Tibial nerve (tissue), 4 donors: ENCODE results near the gene CDCP2. TPM values are rescaled to one million over a fixed set of nuclear protein-coding genes. Genes with fewer than 3 reads are reported as not detected.
A peak's percentile ranks its signal among the peaks of the same experiment; 100 is the strongest.

Source experiments
- DNase-seq, 2 donors: peaks; one replicate each; pipeline ENCODE4 v3.0.0-alpha.2; 2019; ENCODE audit warnings: low spot score in 2 of 2
- H3K27ac ChIP-seq, 4 donors: fragments of 200-600 bp; sonication (generic) in 3 of 4; one replicate each; pipeline ENCODE4 v1.5.1; 2017 to 2019; ENCODE audit warnings: mild to moderate bottlenecking in 1 of 4
- H3K27me3 ChIP-seq, 2 donors: fragments of 200-600 bp; sonication (generic) in 1 of 2; one replicate each; pipeline versions ENCODE4 v1.5.1 to v1.6.0; 2017 to 2019
- H3K36me3 ChIP-seq, 3 donors: fragments of 200-600 bp; sonication (generic); one replicate each; pipeline ENCODE4 v1.5.1; 2018 to 2019
- H3K4me1 ChIP-seq, 4 donors: fragments of 200-600 bp; sonication (generic) in 3 of 4; one replicate each; pipeline ENCODE4 v1.5.1; 2017 to 2019
- H3K4me3 ChIP-seq, 4 donors: fragments of 200-600 bp; sonication (generic) in 3 of 4; one replicate each; pipeline ENCODE4 v1.5.1; 2017 to 2019; ENCODE audit warnings: mild to moderate bottlenecking in 1 of 4, moderate library complexity in 1 of 4
- H3K9me3 ChIP-seq, 4 donors: fragments of 200-600 bp; sonication (generic) in 3 of 4; one replicate each; pipeline ENCODE4 v1.5.1; 2017 to 2019
- EP300 ChIP-seq, 2 donors: sonication (generic); formaldehyde crosslinking; IDR thresholded peaks; one replicate each; pipeline ENCODE4 v1.6.1; 2017; ENCODE audit warnings: antibody characterized with exemption in 2 of 2, mild to moderate bottlenecking in 1 of 2
- POLR2A ChIP-seq, 2 donors: fragments of 450-650 bp; IDR thresholded peaks; one replicate each; pipeline ENCODE4 v1.6.1; 2017; ENCODE audit warnings: antibody characterized with exemption in 2 of 2, mild to moderate bottlenecking in 2 of 2, moderate library complexity in 2 of 2
- WGBS, 2 donors: methylation state at CpG; one replicate each; pipeline ENCODE4 v1.1.5; 2018; 5-methylcytosine and 5-hydroxymethylcytosine counted together
- total RNA-seq, 4 donors: library from RNA; depleted of rRNA; stranded (reverse); fragments of >200 nt; gene quantifications; one replicate each; pipeline ENCODE4 v1.1.0, GENCODE V29; 2016
- TF ChIP-seq, protein P1 (sequence below), 5 experiments: fragments of 200-600 bp in 3 of 5; fragments of 450-650 bp in 2 of 5; sonication (generic) in 3 of 5; IDR thresholded peaks; one replicate each; pipeline ENCODE4 v1.5.1; 2016 to 2019; ENCODE audit warnings: antibody characterized with exemption in 5 of 5, mild to moderate bottlenecking in 3 of 5, moderate library complexity in 2 of 5

Gene CDCP2
- total RNA-seq, 4 donors from 2014 or later = 0.30 to 0.44 TPM; not detected in 2

DNA sequence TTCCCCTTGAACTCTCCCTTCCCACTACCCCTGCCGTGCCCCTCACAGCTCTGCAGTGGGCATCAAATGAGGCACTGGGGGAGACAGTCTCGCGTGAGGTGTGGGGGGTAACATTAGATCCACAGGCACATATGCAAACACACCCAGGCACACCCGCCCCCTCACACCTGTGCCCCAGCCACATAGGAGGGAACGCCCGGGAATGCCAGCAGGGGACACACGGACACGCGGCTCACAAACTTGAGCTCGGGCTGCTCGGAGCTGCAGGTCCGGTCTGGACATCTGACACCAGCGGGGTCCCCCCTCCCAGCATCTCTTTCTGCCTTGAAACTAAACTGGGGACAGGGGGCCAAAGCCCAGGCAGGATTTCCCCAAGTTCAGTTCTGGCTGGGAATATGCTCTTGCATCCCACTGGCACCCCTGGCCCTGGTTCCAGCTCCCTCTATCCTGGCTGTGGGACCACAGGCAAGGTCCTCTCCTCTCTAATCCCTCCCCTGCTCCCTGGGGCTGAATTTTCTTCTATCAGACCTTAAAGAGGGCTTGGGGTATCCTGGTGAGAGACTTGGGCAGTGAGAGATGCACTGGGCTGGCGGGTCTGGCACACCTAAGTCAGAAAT is 30.6 kb downstream of the CDCP2 start:
- Histone ChIP-seq H3K36me3 (no peaks in the 10 kb centered on the region), H3K27ac (peak overlapping the region in 1 of 4 donors; percentile 58), H3K4me3 (peak overlapping the region in 1 of 4 donors; percentile 37), H3K4me1 (peaks cover 0 to 13% (median 8%) of the 10 kb centered on the region in 4 donors), H3K9me3 (no peaks in the 10 kb centered on the region), H3K27me3 (no peaks in the 10 kb centered on the region)
- DNase-seq = no peak
- TF ChIP-seq EP300 (IDR thresholded peaks at IDR 0.05) (no peak), POLR2A (IDR thresholded peaks at IDR 0.05) (no peak)
- TF ChIP-seq, protein P1, sequence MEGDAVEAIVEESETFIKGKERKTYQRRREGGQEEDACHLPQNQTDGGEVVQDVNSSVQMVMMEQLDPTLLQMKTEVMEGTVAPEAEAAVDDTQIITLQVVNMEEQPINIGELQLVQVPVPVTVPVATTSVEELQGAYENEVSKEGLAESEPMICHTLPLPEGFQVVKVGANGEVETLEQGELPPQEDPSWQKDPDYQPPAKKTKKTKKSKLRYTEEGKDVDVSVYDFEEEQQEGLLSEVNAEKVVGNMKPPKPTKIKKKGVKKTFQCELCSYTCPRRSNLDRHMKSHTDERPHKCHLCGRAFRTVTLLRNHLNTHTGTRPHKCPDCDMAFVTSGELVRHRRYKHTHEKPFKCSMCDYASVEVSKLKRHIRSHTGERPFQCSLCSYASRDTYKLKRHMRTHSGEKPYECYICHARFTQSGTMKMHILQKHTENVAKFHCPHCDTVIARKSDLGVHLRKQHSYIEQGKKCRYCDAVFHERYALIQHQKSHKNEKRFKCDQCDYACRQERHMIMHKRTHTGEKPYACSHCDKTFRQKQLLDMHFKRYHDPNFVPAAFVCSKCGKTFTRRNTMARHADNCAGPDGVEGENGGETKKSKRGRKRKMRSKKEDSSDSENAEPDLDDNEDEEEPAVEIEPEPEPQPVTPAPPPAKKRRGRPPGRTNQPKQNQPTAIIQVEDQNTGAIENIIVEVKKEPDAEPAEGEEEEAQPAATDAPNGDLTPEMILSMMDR (IDR thresholded peaks at IDR 0.05) = no peak
- 35% methylated on average over 14 of the region's 14 CpGs for WGBS, 2 donors

DNA sequence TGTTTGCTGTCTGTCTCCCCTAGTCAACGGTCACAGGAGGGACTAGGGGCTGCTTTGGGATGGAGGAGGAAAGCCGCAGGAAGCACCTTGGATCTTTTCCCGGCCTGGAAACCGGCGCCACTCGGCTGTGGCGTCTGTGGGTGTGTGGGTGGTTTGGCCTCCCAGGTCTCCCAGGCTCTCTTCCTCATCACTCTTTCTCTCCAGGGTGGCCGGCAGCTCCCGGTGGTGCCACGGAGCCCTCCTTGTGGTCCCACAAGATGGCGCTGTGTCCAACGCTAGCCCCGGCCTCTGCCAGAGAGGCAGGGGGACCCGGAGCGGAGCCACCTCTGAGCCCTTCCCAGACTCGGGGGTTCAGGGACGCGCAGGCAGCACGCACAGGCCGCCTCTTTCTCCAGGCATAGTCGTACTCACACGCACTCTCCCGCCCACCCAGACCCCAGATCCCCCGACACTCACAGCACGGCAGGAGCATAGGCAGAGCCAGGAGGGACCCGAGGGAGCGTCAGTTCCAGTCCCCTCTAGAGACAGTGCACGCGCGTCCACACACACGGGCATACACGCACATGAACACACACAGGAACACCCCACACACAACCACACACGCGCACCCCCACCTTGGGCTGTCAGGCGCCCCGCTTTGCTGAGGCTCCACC is 31.2 kb downstream of the CDCP2 start:
- peak; percentile 49 to 77 for DNase-seq
- Histone ChIP-seq H3K9me3 (no peaks in the 10 kb centered on the region), H3K27ac (peak overlapping the region in 1 of 4 donors; percentile 58), H3K36me3 (no peaks in the 10 kb centered on the region), H3K27me3 (no peaks in the 10 kb centered on the region), H3K4me1 (peaks cover 0 to 13% (median 8%) of the 10 kb centered on the region in 4 donors), H3K4me3 (peak overlapping the region in 3 of 4 donors; percentile 22 to 37 (median 24))
- 1 to 5% methylated on average over 19 to 27 of the region's 36 CpGs for WGBS, 2 donors
- TF ChIP-seq, protein P1 (IDR thresholded peaks at IDR 0.05) = peak; percentile 66 to 89 (median 79)
- no peak for TF ChIP-seq POLR2A (IDR thresholded peaks at IDR 0.05)
- TF ChIP-seq EP300 (IDR thresholded peaks at IDR 0.05) = peak in 1 of 2 donors; percentile 38

DNA sequence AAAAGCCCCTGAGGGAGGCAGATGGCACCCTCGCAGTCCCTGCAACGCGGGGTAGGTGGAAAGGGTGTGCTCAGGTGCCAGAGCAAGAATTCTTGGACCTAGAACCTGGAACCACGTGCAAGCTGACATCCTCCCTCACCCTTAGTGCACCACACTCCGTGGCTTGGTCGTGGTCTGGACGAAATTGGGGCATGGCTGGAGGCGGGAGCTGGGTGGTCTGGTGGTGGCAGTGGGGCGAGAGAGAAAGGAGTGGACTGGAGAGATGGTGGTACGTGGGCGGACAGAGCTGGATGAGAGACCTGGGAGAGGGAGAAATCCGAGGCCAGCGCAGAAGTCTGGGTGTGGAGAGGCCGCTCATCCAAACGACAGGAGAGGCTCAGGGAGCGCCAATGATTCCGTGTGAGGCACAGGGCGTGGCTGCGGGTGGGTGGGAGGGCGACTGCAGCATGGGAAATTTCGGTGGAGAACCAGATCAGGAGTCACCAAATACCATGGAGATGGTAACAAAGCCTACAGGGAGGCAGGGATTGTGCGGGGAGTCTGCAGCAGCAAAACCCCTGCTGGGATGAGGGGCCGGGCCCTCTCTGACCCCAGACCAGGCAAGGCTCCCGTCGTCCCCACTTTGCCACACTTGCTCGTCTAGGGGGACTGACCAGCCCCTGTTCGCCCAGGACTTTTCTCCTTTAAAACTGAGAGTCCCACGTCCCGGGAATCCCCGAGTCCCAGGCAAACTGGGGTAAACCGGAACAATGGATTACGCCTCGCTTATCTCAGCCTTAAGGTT is 31.9 kb downstream of the CDCP2 start:
- Histone ChIP-seq H3K4me3 (peak overlapping the region in 3 of 4 donors; percentile 22 to 37 (median 24)), H3K4me1 (peaks cover 0 to 13% (median 8%) of the 10 kb centered on the region in 4 donors), H3K27ac (peak overlapping the region in 1 of 4 donors; percentile 58), H3K9me3 (no peaks in the 10 kb centered on the region), H3K36me3 (no peaks in the 10 kb centered on the region), H3K27me3 (no peaks in the 10 kb centered on the region)
- TF ChIP-seq EP300 (IDR thresholded peaks at IDR 0.05) = no peak
- TF ChIP-seq POLR2A (IDR thresholded peaks at IDR 0.05) = no peak
- TF ChIP-seq, protein P1 (IDR thresholded peaks at IDR 0.05) = no peak
- WGBS, 2 donors = 60 to 66% methylated on average over 31 to 33 of the region's 33 CpGs
- DNase-seq = no peak

DNA sequence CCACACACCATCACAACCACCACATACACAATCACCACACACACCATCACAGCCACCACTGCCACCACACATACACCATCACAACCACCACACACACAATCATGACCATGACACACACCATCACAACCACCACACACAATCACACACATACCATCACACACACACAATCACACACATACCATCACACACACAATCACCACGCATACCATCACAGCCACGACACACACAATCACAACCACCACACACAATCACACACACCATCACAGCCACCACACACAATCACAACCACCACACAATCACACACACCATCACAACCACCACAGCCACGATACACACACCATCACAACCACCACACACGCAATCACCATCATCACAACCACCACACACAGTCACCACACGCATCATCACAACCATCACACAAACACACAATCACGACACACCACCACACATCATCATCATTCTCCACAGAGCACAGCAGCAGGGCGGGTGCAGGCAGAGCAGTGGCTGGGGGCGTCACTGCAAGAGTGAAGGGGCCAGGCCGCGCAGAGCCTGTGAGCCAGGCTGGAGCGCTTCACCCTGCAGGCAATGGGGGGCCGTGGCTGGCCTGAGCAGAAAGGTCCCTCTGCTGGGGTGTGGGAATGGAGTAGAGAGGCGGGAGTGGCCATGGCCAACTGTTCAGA is 32.6 kb downstream of the CDCP2 start:
- H3K4me3 ChIP-seq = no peak overlapping the region
- TF ChIP-seq, protein P1 (IDR thresholded peaks at IDR 0.05) = no peak
- TF ChIP-seq POLR2A (IDR thresholded peaks at IDR 0.05) = no peak
- no peak for TF ChIP-seq EP300 (IDR thresholded peaks at IDR 0.05)
- no peaks in the 10 kb centered on the region for H3K36me3 ChIP-seq
- H3K27ac ChIP-seq = no peak overlapping the region
- H3K9me3 ChIP-seq = no peaks in the 10 kb centered on the region
- no peak for DNase-seq
- 89 to 96% methylated on average over 13 of the region's 13 CpGs for WGBS, 2 donors
- H3K4me1 ChIP-seq = peaks cover 0 to 13% (median 8%) of the 10 kb centered on the region in 4 donors
- no peaks in the 10 kb centered on the region for H3K27me3 ChIP-seq
